ENCODE data around the gene IFNL1.

DNA sequence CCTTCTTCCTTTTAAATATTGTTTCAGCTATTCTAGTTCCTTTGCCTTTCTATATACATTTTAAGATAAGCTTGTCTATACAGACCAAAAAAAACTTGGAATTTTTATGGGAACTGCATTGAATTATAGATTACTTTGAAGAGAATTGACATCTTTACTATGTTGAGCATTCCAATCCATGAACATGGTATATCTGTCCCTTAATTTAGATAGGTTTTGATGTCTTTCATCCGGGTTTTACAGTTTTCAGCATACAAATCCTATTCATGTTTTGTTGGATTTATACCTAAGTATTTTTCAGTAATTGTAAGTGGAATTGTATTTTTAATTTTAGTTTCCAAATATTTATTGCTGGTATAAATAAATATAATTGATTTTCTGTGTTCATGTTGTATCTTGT is 12.2 kb upstream of the IFNL1 start:
- TF ChIP-seq POLR2A (IDR thresholded peaks at IDR 0.05; ENCODE audit: low read length) (no peak), GATA1 (IDR thresholded peaks at IDR 0.05; ENCODE audit: low read depth, low read length) (no peak)
